HepG2 (cell line): ENCODE measurements around the gene SPRED2. TPM values are rescaled to one million over a fixed set of nuclear protein-coding genes. Genes with fewer than 3 reads are reported as not detected.

ENCODE experiments used
- AFF4 ChIP-seq: sonication (generic); formaldehyde crosslinking; IDR thresholded peaks from 2 replicates; pipeline ENCODE4 v1.4.0; 2020; ENCODE audit warnings: missing genetic modification reagents
- ARID2 ChIP-seq: sonication (generic); formaldehyde crosslinking; IDR thresholded peaks from 2 replicates; pipeline ENCODE4 v1.8.1; 2022; ENCODE audit warnings: mild to moderate bottlenecking, missing genetic modification reagents, borderline replicate concordance
- BCLAF1 ChIP-seq: fragments of 450-650 bp; IDR thresholded peaks from 2 replicates; pipeline ENCODE4 v1.6.1; 2017; ENCODE audit warnings: mild to moderate bottlenecking
- CHD2 ChIP-seq: IDR thresholded peaks from 2 replicates; pipeline ENCODE4 v1.6.1; 2011; ENCODE audit warnings: low read depth, low read length, improper control_type of control experiment
- CHD4 ChIP-seq: fragments of 200-600 bp; sonication (generic); IDR thresholded peaks from 2 replicates; pipeline ENCODE4 v1.7.0; 2017; ENCODE audit warnings: mild to moderate bottlenecking, low read length, borderline replicate concordance
- EED ChIP-seq: sonication (generic); formaldehyde crosslinking; IDR thresholded peaks from 2 replicates; pipeline ENCODE4 v1.5.0; 2020; ENCODE audit warnings: mild to moderate bottlenecking, missing genetic modification reagents
- GLMP ChIP-seq: sonication (generic); formaldehyde crosslinking; IDR thresholded peaks from 2 replicates; pipeline ENCODE4 v1.9.0; 2021; ENCODE audit warnings: missing genetic modification reagents, mild to moderate bottlenecking, borderline replicate concordance
- KDM2A ChIP-seq: sonication (generic); formaldehyde crosslinking; IDR thresholded peaks from 2 replicates; pipeline ENCODE4 v1.4.0; 2020; ENCODE audit warnings: low read depth, missing genetic modification reagents, borderline replicate concordance
- NR0B2 ChIP-seq: sonication (generic); formaldehyde crosslinking; IDR thresholded peaks from 2 replicates; pipeline ENCODE4 v1.4.0; 2020; ENCODE audit warnings: mild to moderate bottlenecking, missing genetic modification reagents
- NR2C2 ChIP-seq: sonication (generic); formaldehyde crosslinking; IDR thresholded peaks from 2 replicates; pipeline ENCODE4 v1.4.0; 2020; ENCODE audit warnings: missing genetic modification reagents, mild to moderate bottlenecking, moderate library complexity, borderline replicate concordance
- RBFOX2 ChIP-seq: fragments of 200-400 bp; formaldehyde crosslinking; IDR thresholded peaks from 2 replicates; pipeline ENCODE4 v1.6.1; 2017; ENCODE audit warnings: low read depth, mild to moderate bottlenecking, low read length
- SPEN ChIP-seq: sonication (generic); formaldehyde crosslinking; IDR thresholded peaks from 2 replicates; pipeline ENCODE4 v1.5.1; 2020; ENCODE audit warnings: low read depth, mild to moderate bottlenecking, missing genetic modification reagents
- ZEB1 ChIP-seq: IDR thresholded peaks from 2 replicates; pipeline ENCODE4 v1.6.1; 2012; ENCODE audit warnings: mild to moderate bottlenecking, low read depth, inconsistent platforms; ENCODE audit not compliant: insufficient replicate concordance
- ZFYVE20 ChIP-seq: sonication (generic); formaldehyde crosslinking; IDR thresholded peaks from 2 replicates; pipeline ENCODE4 v1.8.0; 2023; ENCODE audit warnings: low read depth, mild to moderate bottlenecking, moderate library complexity, missing genetic modification reagents, borderline replicate concordance
- ZNF33B ChIP-seq: sonication (generic); formaldehyde crosslinking; IDR thresholded peaks from 2 replicates; pipeline ENCODE4 v1.5.1; 2020; ENCODE audit warnings: mild to moderate bottlenecking, missing genetic modification reagents
- ZNF503 ChIP-seq: sonication (generic); formaldehyde crosslinking; IDR thresholded peaks from 2 replicates; pipeline ENCODE4 v1.4.0; 2020; ENCODE audit warnings: missing genetic modification reagents
- ZNF879 ChIP-seq: sonication (generic); formaldehyde crosslinking; IDR thresholded peaks from 2 replicates; pipeline ENCODE4 v1.8.1; 2023; ENCODE audit warnings: missing genetic modification reagents
- polyA plus RNA-seq, 8 experiments: library from polyadenylated mRNA; depleted of rRNA in 3 of 8; stranded (reverse) in 7 of 8; unstranded in 1 of 8; fragments of >200 nt; fragmentation: Illumina TruSeq in 4 of 8; extraction: Trizol in 4 of 8; gene quantifications; 2 replicates each; pipeline versions ENCODE4 v1.2.1 to v1.2.3, GENCODE V29; 2011 to 2016; ENCODE audit warnings: low read depth in 4 of 8, missing spikeins in 1 of 8, mixed read lengths in 1 of 8; ENCODE audit not compliant: insufficient read depth in 1 of 8
- total RNA-seq, 5 experiments: library from RNA; depleted of rRNA; stranded (reverse); fragments of >200 nt; fragmentation: Illumina TruSeq; extraction: Trizol; gene quantifications; 2 replicates each; pipeline ENCODE4 v1.2.3, GENCODE V29; 2016; ENCODE audit warnings: low read depth in 1 of 5

Gene SPRED2
- total and polyA plus RNA-seq, 2 of the 13 experiments (the other 11 are each of a cell fraction or from before 2014, with no cell fraction given) = 13.0 to 37.0 TPM

- peak; percentile 83; the same call in 1 of the 2 replicates for TF ChIP-seq ZNF503 (CRISPR knock-in tag)
- TF ChIP-seq RBFOX2 = peak; percentile 68; the same call in 1 of the 2 replicates
- no peak for TF ChIP-seq NR0B2
- TF ChIP-seq ZEB1 = peak; percentile 59
- peak; percentile 74 for TF ChIP-seq NR2C2 (CRISPR knock-in tag)
- TF ChIP-seq ZNF879 (CRISPR knock-in tag) = peak; percentile 71; the same call in 1 of the 2 replicates
- no peak for TF ChIP-seq ZFYVE20 (CRISPR knock-in tag)
- TF ChIP-seq ZNF33B (CRISPR knock-in tag) = no peak
- no peak for TF ChIP-seq GLMP (CRISPR knock-in tag)
- peak; percentile 99 for TF ChIP-seq KDM2A
- no peak for TF ChIP-seq EED (CRISPR knock-in tag)
- no peak for TF ChIP-seq CHD4
- TF ChIP-seq SPEN (CRISPR knock-in tag) = peak; percentile 76
- peak; percentile 45; the same call in 1 of the 2 replicates for TF ChIP-seq CHD2
- peak; percentile 90; the same call in 1 of the 2 replicates for TF ChIP-seq AFF4 (CRISPR knock-in tag)
- TF ChIP-seq ARID2 (CRISPR knock-in tag) = peak; percentile 83; the same call in 1 of the 2 replicates
- TF ChIP-seq BCLAF1 = no peak
These were observed at the start of gene SPRED2 (continued) for GRCh38 chr2:65432227-65433190.
